GM18907 (cell line): Measurements from ENCODE around the gene CDC26.
A peak's percentile ranks its signal among the peaks of the same experiment; 100 is the strongest.
"Not testable (repeated sequence)": the region's sequence is repeated elsewhere in the genome, so short reads cannot be mapped to it uniquely, and the experiment has no call there.

Experiments used
- ATAC-seq: cut with Tn5 transposase; IDR thresholded peaks from one replicate; pipeline ENCODE4 v1.9.1; 2021; ENCODE audit warnings: mild to moderate bottlenecking, moderate library complexity; ENCODE audit not compliant: unreplicated experiment

The CDC26 gene

DNA sequence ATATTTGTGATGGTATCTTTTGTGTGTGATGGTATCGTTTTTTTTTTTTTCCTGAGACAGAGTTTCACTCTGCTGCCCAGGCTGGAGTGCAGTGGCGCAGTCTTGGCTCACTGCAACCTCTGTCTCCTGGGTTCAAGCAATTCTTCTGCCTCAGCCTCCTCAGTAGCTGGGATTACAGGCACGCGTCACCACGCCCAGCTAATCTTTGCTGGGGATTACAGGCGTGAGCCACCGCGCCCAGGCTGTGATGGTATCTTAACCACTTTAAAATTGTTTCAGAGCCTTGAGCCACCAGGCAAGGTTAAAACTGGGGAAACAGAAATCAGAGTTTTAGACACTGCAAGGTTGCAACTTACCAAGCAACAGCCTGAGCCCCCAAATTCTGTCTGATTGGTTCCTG lies 20.9 kb upstream of the CDC26 start:
- ATAC-seq, result not testable (repeated sequence)

DNA sequence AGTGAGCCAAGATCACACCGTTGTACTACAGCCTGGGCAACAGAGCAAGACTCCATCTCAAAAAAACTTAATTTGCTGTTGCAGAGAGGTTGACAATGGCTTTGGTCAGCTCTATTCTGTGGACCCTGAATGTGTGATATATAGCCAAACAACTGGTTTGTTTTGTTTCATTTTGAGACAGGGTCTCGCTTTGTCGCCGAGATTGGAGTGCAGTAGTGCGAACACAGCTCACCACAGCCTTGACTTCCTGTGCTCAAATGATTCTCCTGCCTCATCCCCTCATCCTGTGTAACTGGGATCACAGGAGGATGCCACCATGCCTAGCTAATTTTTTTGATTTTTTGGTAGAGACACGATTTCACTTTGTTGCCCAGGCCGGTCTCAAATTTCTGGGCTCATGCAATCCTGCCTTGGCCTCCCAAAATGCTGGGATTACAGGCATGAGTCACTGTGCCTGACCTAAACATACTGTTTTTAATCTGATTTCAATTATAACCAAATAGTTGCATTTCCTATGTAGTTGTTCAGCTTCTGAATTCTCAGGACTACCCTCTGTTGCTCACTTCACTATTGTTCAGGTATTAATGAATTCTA lies 18.0 kb upstream of the CDC26 start:
- ATAC-seq, result no peak

DNA sequence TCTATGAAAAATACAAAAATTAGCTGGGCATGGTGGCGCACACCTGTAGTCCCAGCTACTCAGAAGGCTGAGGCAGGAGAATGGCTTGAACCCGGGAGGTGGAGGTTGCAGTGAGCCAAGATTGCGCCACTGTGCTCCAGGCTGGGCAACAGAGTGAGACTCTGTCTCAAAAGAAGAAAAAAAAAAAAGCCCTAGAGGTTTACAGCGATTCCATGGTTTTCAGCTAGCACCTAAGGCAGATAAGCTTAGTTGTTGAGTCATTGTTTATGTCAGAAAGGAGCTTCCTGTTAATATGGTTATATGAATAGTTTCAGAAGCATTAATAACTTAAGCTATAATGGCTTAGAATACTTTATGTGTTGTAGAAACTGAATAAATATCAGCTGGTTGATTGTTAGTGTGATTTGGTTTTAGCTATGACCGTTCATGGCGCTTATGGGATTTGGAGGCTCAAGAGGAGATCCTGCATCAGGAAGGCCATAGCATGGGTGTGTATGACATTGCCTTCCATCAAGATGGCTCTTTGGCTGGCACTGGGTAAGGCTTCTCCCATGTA lies 14.8 kb upstream of the CDC26 start:
- no peak for ATAC-seq

DNA sequence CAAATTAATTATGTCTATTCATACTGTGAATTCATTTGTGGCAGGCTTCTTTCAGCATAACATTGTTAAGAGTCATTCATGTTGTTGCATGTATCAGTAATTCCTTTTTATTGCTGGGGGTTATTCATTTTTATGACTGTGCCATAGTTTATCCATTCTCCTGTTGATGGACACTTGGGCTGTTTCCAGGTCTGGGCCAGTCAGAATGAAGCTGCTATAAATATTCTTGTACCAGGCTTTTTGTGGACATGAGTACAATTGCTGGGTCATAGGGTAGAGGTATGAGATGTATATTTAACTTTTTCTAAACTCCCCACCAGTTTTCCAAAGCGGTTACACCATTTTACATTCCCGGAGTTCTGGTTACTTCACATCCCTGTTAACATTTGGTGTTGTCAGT lies 13.7 kb upstream of the CDC26 start:
- no peak for ATAC-seq

DNA sequence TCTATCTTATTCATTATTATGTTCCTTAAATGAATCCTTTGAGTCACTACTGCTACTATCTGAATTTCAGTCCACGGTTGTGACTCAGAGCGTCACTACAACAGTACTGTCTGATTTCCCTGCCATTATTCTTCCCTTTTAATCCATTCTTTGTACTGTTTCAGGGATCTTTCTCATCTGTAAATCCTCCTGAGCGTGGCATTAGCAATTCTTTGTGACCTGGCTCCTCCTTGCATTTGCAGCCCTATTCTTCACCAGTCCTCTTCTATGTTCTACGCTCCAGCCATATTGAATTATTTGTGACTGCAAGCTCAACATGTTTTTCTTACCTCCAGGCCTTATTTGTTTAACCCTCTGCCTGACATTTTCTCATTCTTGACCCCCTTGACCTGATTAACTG lies 6.0 kb upstream of the CDC26 start:
- ATAC-seq, result no peak

DNA sequence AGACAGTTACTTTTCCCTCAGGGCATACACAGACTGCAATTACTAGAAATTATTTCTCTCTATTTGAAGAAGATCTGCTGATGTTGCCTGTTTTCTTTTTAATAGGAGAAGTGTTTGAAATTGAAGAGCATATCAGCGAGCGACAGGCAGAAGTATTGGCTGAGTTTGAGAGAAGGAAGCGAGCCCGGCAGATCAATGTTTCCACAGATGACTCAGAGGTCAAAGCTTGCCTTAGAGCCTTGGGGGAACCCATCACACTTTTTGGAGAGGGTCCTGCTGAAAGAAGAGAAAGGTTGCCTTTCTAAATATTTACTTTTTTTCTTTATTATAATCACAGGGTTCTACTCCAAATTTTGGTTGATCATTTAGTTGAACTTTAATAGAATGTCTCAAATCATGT lies 3.5 kb upstream of the CDC26 start:
- ATAC-seq, result no peak

DNA sequence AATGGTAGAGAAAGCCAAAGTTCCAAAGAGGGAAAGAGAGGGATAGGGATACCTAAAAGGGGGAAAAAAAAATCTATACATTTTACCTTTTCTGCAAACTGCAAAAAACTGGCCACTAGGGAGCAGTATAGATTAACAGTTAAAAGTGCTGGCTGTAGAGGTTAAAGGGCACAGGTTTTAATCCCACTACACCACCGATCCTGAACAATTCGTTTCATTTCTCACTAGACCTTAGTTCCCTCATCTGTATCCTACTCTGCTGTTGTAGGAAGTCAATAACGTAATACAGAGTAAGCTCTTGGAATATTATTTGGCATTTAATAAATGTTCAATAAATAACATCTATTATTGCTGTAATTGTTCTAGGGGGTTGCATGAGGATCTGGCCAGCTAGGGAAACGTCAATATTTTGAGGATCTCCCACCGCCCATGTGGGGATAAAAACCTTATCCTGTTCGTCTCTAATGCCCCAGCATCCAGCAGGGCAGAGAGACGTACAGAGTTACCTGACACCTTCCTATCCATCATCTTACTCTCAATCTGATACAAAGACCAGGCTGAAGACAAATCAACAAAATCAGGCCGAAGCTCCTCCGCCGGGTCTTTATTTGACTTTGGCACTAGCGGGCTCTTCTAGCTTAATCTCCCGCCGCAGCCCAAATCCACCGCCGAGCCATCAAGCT lies 757 bp downstream of the CDC26 start:
- ATAC-seq, result peak; percentile 14

DNA sequence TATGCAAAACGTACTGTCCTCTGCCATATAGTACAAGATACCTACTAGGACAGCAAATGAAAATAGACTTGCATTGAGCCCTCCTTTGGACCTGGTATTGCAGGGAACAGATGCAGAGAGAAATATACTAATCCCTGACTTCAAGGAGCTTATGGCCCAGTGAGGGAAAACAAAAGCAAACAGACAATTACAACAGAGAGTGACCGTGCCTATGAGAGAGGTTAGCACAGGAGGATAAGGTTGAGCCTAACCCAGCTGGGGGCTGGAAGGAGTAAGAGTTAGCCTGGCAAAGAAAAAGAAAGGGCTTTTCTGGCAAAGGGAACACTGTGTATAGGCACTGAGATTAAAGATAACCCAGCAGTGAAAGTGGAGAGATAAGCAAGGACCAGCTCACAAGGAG lies 5.5 kb downstream of the CDC26 start:
- no peak for ATAC-seq

DNA sequence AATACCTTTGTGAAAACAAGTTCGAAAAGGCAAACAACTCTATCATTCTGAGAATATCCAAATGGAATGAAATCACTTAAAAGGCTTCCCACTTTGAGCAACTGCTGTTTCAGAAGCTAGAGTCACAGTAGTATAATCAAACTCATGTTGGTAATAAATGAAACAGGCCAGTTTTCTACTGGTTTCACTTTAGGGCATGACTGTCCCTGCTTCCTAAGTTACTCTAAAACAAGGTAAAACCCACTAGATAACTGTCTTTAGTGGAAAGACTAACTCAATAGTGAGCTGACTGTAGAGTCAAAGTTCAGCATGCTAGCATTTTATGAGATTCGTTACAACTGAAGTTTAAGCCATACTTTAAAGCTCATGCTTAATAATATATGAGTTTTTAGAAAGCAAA lies 6.0 kb downstream of the CDC26 start:
- no peak for ATAC-seq

DNA sequence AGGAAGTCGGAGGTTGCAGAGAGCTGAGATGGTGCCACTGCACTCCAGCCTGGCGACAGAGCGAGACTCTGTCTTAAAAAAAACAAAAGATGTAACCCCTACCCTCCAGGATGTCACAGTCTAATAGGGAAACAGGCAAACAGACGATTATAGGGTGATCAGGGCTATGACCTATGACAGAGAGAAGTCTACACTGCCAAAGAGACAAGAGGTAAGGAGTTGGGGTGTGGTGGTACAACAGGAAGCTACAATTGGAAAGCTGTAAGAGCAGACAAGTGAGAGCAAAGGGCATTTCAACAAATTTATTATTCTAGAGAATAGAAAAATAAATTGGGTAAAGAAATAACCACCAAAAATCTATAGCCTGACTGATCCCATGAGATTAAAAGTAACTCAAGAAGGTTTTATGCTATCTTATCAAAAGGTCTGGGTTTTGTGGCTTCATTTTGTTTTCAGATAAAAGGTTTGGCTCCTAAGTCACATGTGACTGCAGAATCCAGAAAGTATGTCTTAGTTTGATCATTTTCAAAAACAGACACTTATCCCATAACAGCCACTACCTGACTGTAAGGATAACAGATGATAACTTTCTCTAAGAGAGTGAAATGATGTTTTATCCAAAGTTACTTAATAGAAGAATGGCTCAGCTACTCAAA lies 7.3 kb downstream of the CDC26 start:
- ATAC-seq, result no peak

DNA sequence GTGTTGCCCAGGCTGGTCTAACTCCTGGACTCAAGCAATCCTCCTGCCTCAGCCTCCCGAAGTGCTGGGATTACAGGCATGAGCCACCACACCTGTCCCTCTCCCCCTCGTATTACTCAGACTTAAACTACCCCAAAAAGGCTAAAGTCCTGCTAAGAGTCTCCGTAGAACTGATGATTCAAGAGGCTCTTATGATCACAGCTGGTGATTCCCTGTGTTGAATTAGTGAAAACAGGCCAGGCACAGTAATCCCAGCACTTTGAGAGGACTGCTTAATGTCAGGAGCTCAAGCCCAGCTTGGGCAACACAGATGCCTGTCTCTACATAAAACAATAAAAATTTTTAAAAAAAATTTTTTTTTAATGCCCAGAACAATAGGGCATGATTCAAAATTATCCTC lies 9.2 kb downstream of the CDC26 start:
- no peak for ATAC-seq

DNA sequence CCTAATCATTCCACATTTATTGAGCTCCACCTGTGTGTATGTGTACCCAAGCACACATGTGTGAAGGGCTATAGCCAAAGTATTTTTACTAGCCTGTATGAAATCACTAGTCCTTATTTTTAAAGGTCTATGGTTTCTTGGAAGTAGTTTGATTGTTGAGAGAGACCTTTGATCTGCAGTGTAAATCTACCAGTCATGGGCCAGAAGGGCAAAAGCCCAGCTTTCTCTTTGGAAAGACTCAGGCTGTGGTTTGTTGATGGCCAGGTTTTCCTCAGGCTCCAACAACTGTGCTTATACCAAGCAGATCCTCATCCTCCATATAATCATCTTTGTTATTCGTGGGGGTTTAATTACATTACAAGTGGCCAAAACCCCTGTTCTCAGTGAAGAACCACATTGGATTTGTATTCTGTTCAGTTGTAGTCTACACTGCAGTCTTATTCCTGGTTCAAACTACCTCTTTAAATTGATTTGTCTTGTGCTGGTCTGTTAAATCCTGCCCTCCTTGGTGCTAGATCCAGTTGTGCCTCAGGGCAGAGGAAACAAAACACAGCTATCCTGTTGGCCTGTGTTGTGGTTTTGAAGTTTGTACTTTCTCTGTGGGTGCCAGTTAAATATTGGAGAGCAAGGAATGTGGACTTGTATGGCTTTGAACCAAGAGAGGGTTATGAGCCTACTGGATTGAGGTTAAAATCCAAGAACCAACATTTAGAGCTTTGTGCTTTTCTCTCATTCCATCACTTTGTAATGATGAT lies 13.3 kb downstream of the CDC26 start:
- ATAC-seq, result no peak

DNA sequence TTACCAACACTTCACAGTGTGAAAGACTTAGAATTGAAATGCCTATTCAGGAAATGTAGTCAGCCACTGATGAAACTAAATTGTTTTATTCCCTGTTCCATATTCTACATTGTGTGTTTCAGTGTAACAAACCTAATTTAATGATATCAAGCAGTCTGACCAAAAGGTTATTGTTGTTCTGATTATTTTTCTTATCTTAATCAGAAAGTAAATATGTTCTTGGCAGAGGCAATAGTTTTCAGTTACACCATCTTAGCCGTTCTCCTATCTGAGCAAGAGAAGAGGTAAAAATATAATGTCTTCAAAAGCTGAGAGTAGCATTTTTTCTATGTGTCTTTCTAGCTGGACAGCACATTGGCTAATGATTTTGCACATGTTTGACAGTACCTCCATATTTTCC lies 17.1 kb downstream of the CDC26 start:
- no peak for ATAC-seq

DNA sequence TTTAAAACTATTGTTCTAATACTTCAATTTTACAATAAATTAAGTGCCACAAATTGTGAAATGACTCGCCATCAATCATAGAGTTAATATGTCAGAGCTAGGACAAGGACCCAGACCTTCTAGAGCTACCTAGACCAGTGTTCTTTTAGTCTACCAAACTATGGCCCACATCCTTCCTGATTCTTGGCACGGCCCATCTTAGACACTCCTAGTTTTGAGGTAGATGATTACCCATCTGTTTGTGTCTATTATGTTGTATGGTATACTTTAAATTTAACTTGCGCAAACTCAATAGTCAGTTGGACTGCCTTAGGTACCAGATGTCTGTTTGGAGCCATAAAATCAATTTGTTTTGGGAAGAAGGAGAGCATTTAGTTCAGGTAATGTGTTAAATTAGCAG lies 17.5 kb downstream of the CDC26 start:
- ATAC-seq, result no peak

DNA sequence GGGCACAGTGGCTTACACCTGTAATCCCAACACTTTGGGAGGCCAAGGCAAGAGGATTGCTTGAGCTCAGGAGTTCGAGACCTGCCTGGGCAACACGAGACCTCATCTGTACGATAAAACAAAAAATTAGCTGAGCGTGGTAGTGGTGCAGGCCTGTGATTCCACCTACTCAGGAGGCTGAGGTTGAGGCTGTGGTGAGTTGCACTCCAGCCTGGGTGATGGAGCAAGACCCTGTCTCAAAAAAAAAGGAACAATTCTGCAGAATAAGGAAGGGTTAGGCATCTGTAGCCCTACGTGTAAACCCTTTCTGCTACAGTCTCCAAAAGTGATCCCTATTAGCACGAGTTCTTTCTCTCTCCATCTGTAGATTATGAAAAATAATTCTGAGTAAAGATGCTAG lies 19.9 kb downstream of the CDC26 start:
- ATAC-seq, result no peak

DNA sequence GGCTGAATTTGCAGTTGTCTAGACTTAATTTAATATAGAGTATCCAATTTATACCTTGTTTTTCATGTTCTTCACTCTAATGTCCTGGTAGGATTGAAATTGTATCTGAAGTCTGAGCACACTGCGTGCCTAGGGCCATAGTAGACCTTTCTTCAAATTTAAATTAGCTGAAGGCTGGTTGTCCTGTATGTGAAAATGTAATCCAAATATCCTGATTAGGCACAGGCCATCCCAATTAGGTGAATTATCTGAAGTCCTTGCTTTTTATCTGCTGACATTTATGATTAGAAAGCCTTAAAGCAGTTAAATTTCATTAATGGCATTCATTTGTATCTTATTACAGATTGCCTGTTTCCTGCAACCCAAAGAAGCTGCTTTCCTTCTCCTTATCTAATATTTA lies 20.4 kb downstream of the CDC26 start:
- no peak for ATAC-seq

DNA sequence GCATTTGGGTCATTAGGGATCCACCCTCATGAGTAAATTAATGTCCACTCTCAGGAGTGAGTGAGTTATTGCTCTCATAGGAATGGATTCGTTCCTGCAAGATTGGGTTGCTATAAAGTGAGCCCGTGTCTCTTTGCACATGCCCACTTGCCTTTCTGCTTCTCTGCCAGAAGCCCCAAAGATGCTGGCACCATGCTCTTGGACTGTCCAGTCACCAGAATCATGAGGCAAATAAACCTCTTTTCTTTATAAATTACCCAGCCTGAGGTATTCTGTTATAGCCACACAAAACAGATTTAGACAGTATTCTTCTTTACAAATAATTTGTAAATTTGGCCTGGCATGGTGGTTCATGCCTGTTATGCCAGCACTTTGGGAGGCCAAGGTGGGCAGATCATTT lies 24.6 kb downstream of the CDC26 start:
- no peak for ATAC-seq

DNA sequence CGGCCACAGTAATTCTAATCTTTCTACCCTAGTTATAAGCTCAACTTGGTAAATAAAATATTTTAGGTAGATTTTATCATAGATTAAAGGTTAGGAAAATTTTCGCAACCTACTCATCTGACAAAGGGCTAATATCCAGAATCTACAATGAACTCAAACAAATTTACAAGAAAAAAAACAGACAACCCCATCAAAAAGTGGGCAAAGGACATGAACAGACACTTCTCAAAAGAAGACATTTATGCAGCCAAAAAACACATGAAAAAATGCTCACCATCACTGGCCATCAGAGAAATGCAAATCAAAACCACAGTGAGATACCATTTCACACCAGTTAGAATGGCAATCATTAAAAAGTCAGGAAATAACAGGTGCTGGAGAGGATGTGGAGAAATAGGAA lies 25.7 kb downstream of the CDC26 start:
- not testable (repeated sequence) for ATAC-seq

DNA sequence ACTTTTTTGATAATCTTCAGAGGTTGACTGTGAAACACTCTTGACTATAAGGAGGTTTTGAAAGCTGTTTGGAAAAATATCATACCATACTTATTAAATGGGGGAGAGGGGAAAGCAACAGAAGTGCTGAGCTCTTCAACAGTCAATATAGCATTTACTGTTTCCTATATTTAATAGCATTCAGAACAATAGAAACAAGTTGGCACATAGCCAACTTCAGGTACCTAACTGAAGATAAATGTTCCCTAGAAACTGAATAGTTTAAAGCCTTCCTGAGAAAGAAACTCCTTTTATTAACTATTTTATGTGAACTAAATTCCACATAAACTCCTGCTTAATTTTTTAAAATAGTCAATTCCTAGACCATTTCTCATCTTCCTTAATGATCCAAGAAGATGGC lies 27.7 kb downstream of the CDC26 start:
- no peak for ATAC-seq

DNA sequence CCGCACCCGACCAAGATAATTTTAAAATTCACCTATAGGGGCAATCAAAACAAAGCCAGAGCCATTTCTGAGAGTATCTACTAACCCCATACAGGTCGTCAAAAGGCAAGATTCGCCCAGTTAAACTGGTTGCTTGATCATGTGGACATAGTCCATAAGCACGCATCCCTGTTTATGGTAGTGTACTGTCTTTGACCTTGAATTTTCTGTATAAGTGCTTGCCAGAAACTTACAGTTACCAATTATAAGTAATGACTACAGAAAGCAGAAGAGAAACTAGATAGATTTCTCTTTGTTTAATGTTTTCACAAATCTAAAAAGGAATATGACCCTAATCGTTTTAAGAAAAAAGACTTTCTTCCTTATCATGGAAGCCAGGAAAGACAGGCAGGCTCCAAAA lies 28.4 kb downstream of the CDC26 start:
- no peak for ATAC-seq

DNA sequence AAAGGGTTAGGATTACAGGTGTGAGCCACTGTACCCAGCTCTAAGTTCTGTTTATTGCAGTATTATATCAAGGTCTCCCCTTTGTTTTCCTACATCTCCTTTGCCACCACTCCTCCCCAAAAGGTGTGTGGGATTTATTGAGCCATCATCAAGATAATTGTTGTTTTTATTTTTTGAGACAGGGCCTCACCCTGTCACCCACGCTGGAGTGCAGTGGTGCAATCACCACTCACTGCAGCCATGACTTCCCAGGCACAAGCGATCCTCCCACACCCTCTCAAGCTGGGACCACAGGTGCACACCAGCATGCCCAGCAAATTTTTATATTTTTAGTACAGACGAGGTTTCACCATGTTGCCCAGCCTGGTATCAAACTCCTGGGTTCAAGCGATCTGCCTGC lies 29.5 kb downstream of the CDC26 start:
- no peak for ATAC-seq

DNA sequence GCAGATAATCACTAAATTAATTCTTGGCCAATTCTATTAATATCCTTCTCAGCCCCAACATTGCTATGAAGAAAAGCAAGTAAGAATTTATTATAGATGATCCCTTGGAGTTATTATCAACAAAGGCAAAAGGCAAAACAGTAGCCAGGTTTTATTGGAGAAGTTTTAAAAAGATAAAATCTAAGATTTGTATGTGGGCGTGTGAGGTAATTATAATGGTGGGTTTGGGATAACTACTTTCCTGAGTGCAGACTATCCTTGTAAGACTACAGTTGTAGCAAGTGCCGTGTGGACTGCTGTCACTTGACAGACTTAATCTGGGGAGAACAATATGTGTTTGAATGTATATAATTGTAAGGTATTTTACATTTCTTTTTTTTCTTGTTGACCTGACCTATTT lies 30.8 kb downstream of the CDC26 start:
- ATAC-seq, result no peak
